CMK (cell line): ENCODE results near the gene SLC37A3.
"Not testable (repeated sequence)": the region's sequence is repeated elsewhere in the genome, so short reads cannot be mapped to it uniquely, and the experiment has no call there.

Experiments used
- DNase-seq: peaks from one replicate; pipeline ENCODE4 v3.0.0-alpha.2; 2010; ENCODE audit warnings: low read depth

SLC37A3 gene

DNA sequence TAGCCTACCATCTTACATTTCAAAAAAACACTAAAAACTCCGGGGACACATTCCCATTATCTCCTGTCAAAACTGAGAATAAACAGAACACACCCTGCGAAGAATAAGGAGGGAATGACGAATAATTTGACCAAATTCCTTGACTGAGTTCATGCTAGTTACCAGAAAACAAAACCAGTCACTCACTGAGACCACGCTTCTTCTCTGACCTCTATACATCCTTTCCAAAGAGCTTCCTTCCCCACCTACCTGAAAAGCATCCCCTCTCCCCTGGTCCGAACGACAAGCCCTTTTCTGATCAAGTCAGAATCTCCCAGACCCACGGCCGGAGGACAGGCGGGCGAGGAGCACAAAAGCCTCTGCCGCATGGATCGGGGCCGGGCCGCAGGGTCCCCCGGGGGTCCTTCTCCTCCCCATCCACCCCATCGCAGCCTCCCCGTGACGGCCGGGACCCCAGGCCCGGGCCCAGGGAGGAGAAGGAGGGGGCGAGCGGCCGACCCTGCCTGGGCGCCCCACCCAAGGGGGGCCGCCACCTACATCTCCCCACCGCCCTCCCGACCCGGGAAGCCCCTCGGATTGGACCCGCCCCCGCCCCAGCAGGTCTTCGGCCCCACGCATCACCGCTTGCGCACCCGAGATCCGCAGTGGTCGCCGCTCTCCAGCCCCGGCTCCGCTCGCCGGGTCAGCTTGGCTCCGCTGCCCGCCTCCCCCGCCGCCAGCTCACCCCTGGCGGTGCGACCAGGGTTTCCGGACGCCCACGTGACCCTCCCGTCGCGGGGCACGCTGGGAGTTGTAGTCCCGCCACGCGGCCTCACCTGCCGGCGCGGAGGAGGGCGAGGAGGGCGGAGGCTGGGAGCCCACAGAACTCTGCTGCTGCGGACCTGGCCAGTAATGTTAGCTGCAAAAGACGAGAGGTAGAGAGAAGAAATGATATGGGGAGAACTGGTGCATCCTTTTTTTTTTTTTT, at the start of gene SLC37A3:
SLC37A3 (minus strand) TSS at position 747 of the 967 bp plus-strand sequence. CDS start 16,004 bp downstream, outside the sequence.
- peak; percentile 18 for DNase-seq

DNA sequence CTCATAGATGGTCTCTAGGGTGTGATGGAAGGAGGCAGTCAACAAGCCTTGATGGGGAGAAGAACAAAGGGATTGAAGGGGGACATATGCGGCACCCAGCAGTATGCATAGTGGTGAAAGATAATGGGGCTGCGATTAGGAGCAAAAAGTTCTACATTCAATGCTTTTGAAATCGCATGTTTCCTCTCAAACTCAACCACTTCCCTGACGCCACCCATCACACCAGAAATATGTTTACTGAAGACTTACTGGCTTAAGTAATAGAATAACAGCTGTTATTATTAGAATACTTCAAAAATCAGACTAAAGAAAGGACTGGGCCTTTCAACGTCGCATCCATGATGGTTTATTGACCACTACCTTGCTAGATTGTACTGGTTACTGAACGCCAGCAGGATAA, 49.5 kb upstream of the SLC37A3 start:
- no peak for DNase-seq

GRCh38 chr7:140446467-140446866, 48.1 kb upstream of the SLC37A3 start:
- no peak for DNase-seq

GRCh38 chr7:140441519-140441918, 43.2 kb upstream of the SLC37A3 start:
- DNase-seq: no peak

- no peak for DNase-seq
Observed at GRCh38 chr7:140440593-140440992, 42.3 kb upstream of the SLC37A3 start.

GRCh38 chr7:140439359-140439758, 41.0 kb upstream of the SLC37A3 start:
- no peak for DNase-seq

DNA sequence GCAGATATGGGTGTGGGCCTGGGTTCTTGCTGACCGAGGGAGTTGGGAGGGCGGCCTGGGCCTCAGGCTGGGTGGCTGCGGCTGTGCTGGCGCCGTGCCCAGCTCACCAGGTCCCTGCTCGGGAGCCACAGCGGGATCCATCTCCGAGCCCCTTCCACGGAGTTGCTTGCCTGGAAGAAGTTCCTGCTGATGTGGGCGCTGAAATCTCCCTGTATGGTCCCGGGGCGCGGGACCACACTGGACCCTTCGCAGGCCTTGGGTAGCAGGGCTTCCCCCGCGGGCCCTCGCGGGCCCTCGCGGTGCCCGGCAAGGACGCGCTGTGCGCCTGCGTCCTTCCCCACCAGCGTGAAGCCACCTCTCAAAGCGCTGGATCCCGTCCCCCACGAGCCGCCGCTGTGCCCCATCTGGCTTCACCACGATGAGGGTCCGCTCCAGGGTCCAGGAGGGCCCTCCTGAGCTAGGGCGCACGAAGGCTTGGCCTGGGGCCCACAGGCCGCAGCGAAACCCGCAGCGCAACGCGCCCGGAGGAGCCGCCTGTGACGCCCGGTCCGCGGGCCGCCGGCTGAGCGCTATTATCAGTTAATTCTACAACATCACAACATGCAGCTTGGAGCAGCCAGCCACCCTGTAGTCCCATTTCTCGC, 37.0 kb upstream of the SLC37A3 start:
- DNase-seq: no peak

- no peak for DNase-seq
Observed at GRCh38 chr7:140433396-140433795, 35.1 kb upstream of the SLC37A3 start.

GRCh38 chr7:140426130-140426529, 27.8 kb upstream of the SLC37A3 start:
- DNase-seq: no peak

DNA sequence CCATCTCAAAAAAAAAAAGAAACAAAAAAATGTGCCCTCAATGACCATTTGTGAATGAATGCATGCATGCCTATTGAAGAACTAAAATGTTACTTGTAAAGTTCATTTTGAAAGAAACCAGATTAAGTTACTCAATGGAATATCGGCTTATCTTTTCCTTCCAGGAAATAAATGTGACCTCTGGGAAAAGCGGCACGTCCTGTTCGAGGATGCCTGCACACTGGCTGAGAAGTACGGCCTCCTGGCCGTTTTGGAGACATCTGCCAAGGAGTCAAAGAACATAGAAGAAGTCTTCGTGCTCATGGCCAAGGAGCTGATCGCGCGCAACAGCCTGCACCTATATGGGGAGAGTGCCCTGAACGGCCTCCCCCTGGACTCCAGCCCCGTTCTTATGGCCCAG, 27.4 kb upstream of the SLC37A3 start:
- DNase-seq: no peak

GRCh38 chr7:140423501-140423900, 25.2 kb upstream of the SLC37A3 start:
- DNase-seq: no peak

GRCh38 chr7:140421521-140421920, 23.2 kb upstream of the SLC37A3 start:
- no peak for DNase-seq

DNA sequence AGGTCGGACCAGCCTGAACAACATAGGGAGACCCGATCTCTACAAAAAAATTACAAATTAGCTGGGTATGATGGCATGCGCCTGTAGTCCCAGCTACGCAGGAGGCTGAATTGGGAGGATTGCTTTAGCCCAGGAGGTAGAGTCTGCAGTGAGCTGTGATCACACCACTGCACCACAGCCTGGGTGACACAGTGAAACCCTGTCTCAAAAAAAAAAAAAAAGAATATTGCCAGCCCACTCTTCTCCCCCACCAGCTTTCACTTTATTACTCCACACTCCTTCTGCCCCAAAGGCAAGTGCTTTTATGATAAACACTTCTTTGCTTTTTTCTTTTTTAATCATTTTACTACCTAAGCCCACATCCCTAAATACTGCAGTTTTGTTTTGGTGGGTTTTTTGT, 20.3 kb upstream of the SLC37A3 start:
- no peak for DNase-seq

DNA sequence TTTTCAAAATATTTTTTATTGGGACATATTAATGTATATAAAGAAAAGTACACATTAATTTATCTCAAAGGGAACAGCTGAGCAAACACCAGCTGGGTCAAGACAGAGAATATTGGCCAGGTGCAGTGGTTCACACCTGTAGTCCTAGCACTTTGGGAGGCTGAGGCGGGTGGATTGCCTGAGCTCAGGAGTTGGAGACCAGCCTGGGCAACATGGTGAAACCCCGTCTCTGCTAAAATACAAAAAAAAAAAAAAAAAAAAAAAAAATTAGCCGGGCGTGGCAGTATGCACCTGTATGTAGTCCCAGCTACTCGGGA, 19.8 kb upstream of the SLC37A3 start:
- not testable (repeated sequence) for DNase-seq

DNA sequence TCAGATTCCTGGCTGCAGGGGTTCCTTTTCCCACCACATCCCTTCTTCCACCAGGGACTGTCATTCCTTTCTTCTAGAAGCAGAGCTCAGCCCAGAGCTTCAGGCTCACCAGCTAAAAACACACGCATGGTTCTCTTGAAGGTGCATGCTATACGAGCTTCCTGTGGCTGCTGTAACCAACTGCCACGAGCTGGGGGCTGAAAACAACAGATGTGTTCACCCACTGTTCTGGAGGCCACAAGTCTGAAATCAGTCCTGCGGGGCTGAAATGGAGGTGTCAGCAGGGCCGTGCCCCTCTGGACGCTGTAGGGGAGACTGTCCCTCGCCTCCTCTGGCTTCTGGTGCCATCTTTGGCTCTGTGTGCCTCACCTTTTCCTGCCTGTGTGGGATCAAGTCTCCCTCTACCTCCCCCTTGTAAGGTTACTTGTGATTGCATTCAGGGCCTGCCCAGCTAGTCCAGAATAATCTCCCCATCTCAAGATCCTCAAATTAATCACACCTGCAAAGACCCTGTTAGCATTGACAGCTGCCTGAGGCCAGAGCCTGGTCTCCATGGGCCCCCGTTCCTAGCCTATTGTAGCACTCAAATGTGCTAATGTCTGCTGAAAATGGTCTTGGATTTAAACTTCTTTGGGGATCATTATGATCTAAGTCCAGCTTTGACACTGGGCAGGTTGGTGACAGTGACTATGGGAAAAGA, 19.3 kb upstream of the SLC37A3 start:
- no peak for DNase-seq

DNA sequence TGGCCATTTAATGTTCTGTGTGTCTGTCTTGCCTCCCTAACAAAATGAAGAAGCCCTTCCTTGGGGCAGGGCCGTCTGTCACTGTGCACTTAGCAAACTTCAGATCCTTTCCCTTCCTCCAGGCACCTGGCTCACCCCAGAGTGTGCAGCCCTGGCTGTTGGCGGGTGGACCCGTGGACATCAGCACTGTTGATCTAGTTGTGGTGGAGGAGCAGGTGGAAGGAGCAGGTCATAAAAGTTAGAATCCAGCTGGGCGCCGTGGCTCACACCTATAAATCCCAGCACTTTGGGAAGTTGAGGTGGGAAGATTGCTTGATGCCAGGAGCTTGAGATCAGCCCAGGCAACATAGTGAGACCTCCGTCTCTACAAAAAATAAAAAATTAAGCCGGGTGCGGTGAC, 18.2 kb upstream of the SLC37A3 start:
- DNase-seq: no peak

- DNase-seq: not testable (repeated sequence)
Observed at GRCh38 chr7:140415816-140416215, 17.5 kb upstream of the SLC37A3 start.

DNA sequence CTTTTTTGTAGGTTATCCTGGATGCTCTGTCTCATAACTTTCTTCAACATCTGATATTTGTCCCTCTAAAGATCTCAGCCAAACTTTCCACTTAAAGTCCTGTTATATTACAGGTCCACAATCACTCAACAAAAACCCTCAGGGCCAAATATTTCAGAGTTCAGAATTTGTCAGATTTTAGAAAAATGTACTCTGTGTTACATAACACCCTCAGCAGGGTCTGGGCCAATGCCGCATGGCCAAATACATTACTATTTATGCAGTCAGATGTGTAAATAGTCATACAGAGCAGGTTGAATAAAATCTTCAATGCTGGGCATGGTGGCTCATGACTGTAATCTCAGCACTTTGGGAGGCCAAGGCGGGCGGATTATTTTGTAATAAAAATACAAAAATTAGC, 17.0 kb upstream of the SLC37A3 start:
- no peak for DNase-seq

DNA sequence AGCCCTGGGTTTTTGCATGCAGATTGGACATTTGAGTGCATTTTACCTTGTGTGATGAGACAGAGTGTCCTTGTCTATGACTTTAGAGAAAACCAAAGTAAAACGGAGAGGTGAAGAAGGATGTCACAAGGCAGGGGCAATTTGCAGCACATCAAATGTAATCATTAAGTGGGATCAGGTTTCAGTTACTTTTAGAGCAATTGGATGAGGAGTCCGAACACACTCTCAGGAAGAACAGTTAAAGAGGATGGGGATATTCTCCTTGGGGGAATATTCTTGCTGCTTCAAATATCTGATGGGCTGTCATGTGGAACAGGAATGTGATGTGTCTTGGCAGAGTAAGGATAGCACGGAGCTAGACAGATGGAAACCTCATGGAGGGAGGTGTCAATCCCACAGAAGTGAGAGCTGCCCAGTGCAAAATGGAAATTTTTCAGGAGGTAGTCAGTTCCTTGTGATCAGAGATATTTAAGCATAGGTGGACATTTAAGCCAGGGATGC, 6.3 kb upstream of the SLC37A3 start:
- DNase-seq: no peak

DNA sequence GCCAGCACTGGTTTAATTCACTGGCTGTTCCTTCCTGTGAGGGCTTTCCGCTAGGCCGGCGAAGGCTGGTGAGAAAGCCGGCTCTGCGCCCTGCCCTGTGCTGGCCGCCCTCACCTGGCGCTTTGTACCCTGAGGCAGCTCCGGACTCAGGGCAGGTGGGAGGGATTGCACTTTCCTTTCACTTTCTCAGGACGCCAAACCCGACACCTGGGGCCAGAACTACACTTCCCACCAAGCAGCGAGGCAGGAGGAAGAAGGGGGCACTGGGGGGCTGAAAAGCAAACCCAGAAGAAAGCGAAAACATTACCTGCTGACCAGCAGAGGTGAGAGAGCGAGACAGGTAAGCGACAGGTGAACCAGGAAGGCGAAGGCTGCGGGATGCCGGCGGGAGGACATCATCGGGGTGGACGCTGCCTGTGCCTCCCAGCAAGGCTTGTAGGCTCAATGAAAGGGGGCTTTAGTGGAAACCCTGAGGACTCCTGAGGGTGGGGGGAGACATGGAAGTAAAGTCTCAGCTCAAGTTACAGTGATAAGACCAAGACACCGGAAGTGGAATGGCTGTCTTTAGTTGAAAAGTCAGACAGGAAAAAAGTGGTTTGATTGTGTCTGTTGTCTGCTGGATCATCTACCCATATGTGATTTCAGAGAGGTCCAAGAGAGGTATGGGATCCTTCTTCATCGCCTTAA, 5.7 kb upstream of the SLC37A3 start, which contains the start of gene RAB19:
RAB19 (plus strand) TSS at position 181 of the 687 bp plus-strand sequence. CDS start 3,589 bp downstream, outside the sequence.
- DNase-seq: no peak

DNA sequence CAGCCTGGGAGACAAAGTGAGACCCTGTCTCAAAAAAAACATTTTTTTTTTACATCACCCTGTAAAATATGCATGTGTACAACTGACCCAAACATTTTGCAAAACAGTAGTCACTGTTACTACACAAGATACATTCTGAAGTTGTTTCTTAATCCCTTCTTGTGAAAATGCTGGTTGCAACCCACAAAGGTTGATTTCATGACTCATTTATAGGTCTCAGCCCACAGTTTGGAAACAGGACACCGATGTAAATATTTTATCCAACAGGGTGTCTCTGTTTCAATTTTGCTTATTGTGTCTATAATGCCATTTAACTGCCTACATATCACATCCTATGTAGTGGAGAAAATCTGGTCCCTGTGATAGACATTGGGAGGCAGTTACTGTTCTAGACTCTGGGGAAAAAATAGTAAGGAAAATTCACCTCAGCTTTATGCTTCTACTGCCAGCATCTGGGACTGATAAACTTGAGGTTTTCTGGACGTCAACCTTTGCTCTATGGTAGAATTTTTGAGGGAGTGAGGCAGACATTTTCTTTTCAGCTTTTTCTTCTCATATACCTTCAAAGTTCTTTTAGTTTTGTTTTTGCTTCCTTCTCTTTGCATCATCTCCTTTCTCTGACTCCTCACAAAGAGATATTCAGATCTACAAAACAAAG, 4.0 kb upstream of the SLC37A3 start:
- no peak for DNase-seq
